ENCODE measurements around the gene TMPRSS3.

- TF ChIP-seq CTCF (IDR thresholded peaks at IDR 0.05 in 8 of 11, conservative IDR thresholded peaks at IDR 0.05 in 3 of 11) (no peak), POLR2A (IDR thresholded peaks at IDR 0.05) (no peak), POLR2AphosphoS5 (IDR thresholded peaks at IDR 0.05) (no peak)
Measured at GRCh38 chr21:42406866-42407265, 11.0 kb upstream of the TMPRSS3 start.

Data from spleen (tissue), 7 donors.